Esophagus squamous epithelium (tissue), 4 donors: ENCODE measurements around the gene C1QTNF1.

Experiments
- POLR2A ChIP-seq, 4 donors: fragments of 450-650 bp; IDR thresholded peaks; one replicate each; pipeline ENCODE4 v1.6.1; 2017; ENCODE audit warnings: antibody characterized with exemption in 4 of 4, mild to moderate bottlenecking in 4 of 4, moderate library complexity in 3 of 4
- TF ChIP-seq, protein P1 (sequence below), 6 experiments: fragments of 450-650 bp in 4 of 6; fragments of 200-600 bp in 2 of 6; sonication (generic) in 2 of 6; IDR thresholded peaks; one replicate each; pipeline ENCODE4 v1.5.1; 2016 to 2019; ENCODE audit warnings: antibody characterized with exemption in 6 of 6, mild to moderate bottlenecking in 4 of 6, moderate library complexity in 4 of 6

DNA sequence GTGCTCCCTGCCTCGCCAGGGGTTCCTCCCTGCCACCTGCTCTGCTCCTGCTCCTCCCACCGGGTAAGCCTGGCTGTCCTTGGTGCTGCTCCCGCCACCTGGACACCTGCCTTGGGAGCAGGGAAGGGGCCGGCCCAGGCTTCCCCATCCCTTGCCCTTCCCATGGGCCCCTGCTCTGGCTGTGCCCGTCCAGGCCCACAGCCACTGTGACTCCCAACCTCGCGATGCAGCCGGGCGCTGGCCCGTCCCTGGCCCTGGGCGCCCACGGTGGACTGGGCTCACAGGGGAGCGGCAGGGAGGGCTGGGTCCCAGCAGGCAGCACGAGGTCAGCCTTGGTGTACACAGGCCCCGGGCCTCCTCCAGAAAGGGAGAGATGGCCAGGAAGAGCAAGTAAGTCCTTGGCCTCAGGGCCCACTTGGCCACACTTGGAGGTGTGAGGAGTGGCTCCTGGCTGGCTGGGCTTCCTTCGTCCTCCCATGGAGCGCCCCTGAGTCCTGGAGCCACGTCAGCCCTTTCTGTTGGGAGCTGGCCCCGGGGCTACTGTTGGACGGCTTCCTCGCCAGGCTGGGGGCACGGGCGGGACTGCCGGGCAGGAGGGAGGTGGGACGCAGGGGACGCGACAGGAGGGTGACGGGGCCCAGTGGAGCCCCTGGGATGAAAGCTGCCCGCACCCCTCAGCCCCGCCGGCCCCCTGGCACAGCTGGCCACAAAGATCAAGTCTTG is 65.9 kb downstream of the C1QTNF1 start:
- TF ChIP-seq, protein P1, sequence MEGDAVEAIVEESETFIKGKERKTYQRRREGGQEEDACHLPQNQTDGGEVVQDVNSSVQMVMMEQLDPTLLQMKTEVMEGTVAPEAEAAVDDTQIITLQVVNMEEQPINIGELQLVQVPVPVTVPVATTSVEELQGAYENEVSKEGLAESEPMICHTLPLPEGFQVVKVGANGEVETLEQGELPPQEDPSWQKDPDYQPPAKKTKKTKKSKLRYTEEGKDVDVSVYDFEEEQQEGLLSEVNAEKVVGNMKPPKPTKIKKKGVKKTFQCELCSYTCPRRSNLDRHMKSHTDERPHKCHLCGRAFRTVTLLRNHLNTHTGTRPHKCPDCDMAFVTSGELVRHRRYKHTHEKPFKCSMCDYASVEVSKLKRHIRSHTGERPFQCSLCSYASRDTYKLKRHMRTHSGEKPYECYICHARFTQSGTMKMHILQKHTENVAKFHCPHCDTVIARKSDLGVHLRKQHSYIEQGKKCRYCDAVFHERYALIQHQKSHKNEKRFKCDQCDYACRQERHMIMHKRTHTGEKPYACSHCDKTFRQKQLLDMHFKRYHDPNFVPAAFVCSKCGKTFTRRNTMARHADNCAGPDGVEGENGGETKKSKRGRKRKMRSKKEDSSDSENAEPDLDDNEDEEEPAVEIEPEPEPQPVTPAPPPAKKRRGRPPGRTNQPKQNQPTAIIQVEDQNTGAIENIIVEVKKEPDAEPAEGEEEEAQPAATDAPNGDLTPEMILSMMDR (IDR thresholded peaks at IDR 0.05) = no peak
- no peak for TF ChIP-seq POLR2A (IDR thresholded peaks at IDR 0.05)
